Measurements from ENCODE around the gene SPG21. TPM values are rescaled to one million over a fixed set of nuclear protein-coding genes. Genes with fewer than 3 reads are reported as not detected.
A peak's percentile ranks its signal among the peaks of the same experiment; 100 is the strongest.

Gene SPG21
- total RNA-seq, 2 experiments from 2014 or later, result 55.1 to 57.0 TPM

GRCh38 chr15:64982472-64982871 is 7.2 kb downstream of the SPG21 start:
- H3K27ac Mint-ChIP-seq, result no peak overlapping the region
- H3K36me3 Mint-ChIP-seq, result peaks cover 14% of the 10 kb centered on the region
- H3K4me3 Mint-ChIP-seq, result no peak overlapping the region
- peaks cover 20% of the 10 kb centered on the region for H3K4me1 Mint-ChIP-seq
- POLR2A ChIA-PET, result no interaction called here
- DNase-seq, result no peak
- no peaks in the 10 kb centered on the region for H3K9me3 Mint-ChIP-seq
- ATAC-seq (ENCODE audit: low read depth), result no peak
- no peaks in the 10 kb centered on the region for H3K27me3 Mint-ChIP-seq

GRCh38 chr15:64981812-64982431 is 7.8 kb downstream of the SPG21 start:
- H3K27me3 Mint-ChIP-seq, result no peaks in the 10 kb centered on the region
- DNase-seq (no peak), ATAC-seq (ENCODE audit: low read depth) (no peak)
- H3K4me1 Mint-ChIP-seq, result peaks cover 16% of the 10 kb centered on the region
- H3K36me3 Mint-ChIP-seq, result peaks cover 14% of the 10 kb centered on the region
- POLR2A ChIA-PET, result no interaction called here
- H3K4me3 Mint-ChIP-seq, result no peak overlapping the region
- H3K27ac Mint-ChIP-seq, result no peak overlapping the region
- H3K9me3 Mint-ChIP-seq, result no peaks in the 10 kb centered on the region

GRCh38 chr15:64979252-64979710 is 10.4 kb downstream of the SPG21 start:
- H3K36me3 Mint-ChIP-seq, result peaks cover 11% of the 10 kb centered on the region
- H3K9me3 Mint-ChIP-seq, result no peaks in the 10 kb centered on the region
- peaks cover 7% of the 10 kb centered on the region for H3K4me1 Mint-ChIP-seq
- H3K27ac Mint-ChIP-seq, result no peak overlapping the region
- no peak for DNase-seq
- no peak for ATAC-seq (ENCODE audit: low read depth)
- POLR2A ChIA-PET, result no interaction called here
- no peaks in the 10 kb centered on the region for H3K27me3 Mint-ChIP-seq
- no peak overlapping the region for H3K4me3 Mint-ChIP-seq

- Mint-ChIP-seq H3K9me3 (no peaks in the 10 kb centered on the region), H3K27me3 (no peaks in the 10 kb centered on the region), H3K4me3 (no peak overlapping the region), H3K27ac (no peak overlapping the region), H3K4me1 (peaks cover 2% of the 10 kb centered on the region), H3K36me3 (peaks cover 9% of the 10 kb centered on the region)
- POLR2A ChIA-PET, result no interaction called here
- no peak for DNase-seq
- no peak for ATAC-seq (ENCODE audit: low read depth)
These were observed 14.3 kb downstream of the SPG21 start for GRCh38 chr15:64975390-64975789.

- Mint-ChIP-seq H3K27me3 (no peaks in the 10 kb centered on the region), H3K27ac (no peak overlapping the region), H3K36me3 (peaks cover 16% of the 10 kb centered on the region), H3K4me1 (peaks cover 2% of the 10 kb centered on the region), H3K9me3 (no peaks in the 10 kb centered on the region), H3K4me3 (no peak overlapping the region)
- ATAC-seq (ENCODE audit: low read depth), result no peak
- POLR2A ChIA-PET, result no interaction called here
- no peak for DNase-seq
These were observed 19.0 kb downstream of the SPG21 start for GRCh38 chr15:64970698-64971097.

- no peaks in the 10 kb centered on the region for H3K27me3 Mint-ChIP-seq
- H3K4me3 Mint-ChIP-seq, result no peak overlapping the region
- no peak overlapping the region for H3K27ac Mint-ChIP-seq
- DNase-seq (no peak), ATAC-seq (ENCODE audit: low read depth) (no peak)
- H3K36me3 Mint-ChIP-seq, result peaks cover 24% of the 10 kb centered on the region
- POLR2A ChIA-PET, result no interaction called here
- H3K9me3 Mint-ChIP-seq, result no peaks in the 10 kb centered on the region
- no peaks in the 10 kb centered on the region for H3K4me1 Mint-ChIP-seq
These were observed 20.3 kb downstream of the SPG21 start for GRCh38 chr15:64969401-64969800.

- no peaks in the 10 kb centered on the region for H3K27me3 Mint-ChIP-seq
- ATAC-seq (ENCODE audit: low read depth) (no peak), DNase-seq (no peak)
- POLR2A ChIA-PET, result no interaction called here
- H3K36me3 Mint-ChIP-seq, result peaks cover 42% of the 10 kb centered on the region
- no peaks in the 10 kb centered on the region for H3K4me1 Mint-ChIP-seq
- no peak overlapping the region for H3K4me3 Mint-ChIP-seq
- H3K9me3 Mint-ChIP-seq, result no peaks in the 10 kb centered on the region
- no peak overlapping the region for H3K27ac Mint-ChIP-seq
These were observed 28.7 kb downstream of the SPG21 start for GRCh38 chr15:64961013-64961412.

GRCh38 chr15:64960153-64960552 is 29.6 kb downstream of the SPG21 start:
- DNase-seq (no peak), ATAC-seq (ENCODE audit: low read depth) (no peak)
- Mint-ChIP-seq H3K9me3 (no peaks in the 10 kb centered on the region), H3K4me1 (no peaks in the 10 kb centered on the region), H3K27me3 (no peaks in the 10 kb centered on the region), H3K4me3 (no peak overlapping the region), H3K36me3 (peaks cover 46% of the 10 kb centered on the region), H3K27ac (peak overlapping the region; percentile 6)
- POLR2A ChIA-PET, result no interaction called here

GRCh38 chr15:64959128-64959527 is 30.6 kb downstream of the SPG21 start:
- DNase-seq, result no peak
- no peaks in the 10 kb centered on the region for H3K4me1 Mint-ChIP-seq
- POLR2A ChIA-PET, result no interaction called here
- ATAC-seq (ENCODE audit: low read depth), result no peak
- H3K27ac Mint-ChIP-seq, result no peak overlapping the region
- H3K4me3 Mint-ChIP-seq, result no peak overlapping the region
- H3K9me3 Mint-ChIP-seq, result no peaks in the 10 kb centered on the region
- H3K36me3 Mint-ChIP-seq, result peaks cover 45% of the 10 kb centered on the region
- H3K27me3 Mint-ChIP-seq, result no peaks in the 10 kb centered on the region

GRCh38 chr15:64954395-64954794 is 35.3 kb downstream of the SPG21 start:
- peaks cover 7% of the 10 kb centered on the region for H3K4me1 Mint-ChIP-seq
- ATAC-seq (ENCODE audit: low read depth) (no peak), DNase-seq (no peak)
- no peak overlapping the region for H3K4me3 Mint-ChIP-seq
- H3K9me3 Mint-ChIP-seq, result no peaks in the 10 kb centered on the region
- peaks cover 20% of the 10 kb centered on the region for H3K36me3 Mint-ChIP-seq
- no peaks in the 10 kb centered on the region for H3K27me3 Mint-ChIP-seq
- no peak overlapping the region for H3K27ac Mint-ChIP-seq
- POLR2A ChIA-PET, result no interaction called here

GRCh38 chr15:64951777-64952418 is 37.8 kb downstream of the SPG21 start:
- no peak overlapping the region for H3K4me3 Mint-ChIP-seq
- POLR2A ChIA-PET, result no interaction called here
- H3K4me1 Mint-ChIP-seq, result peaks cover 7% of the 10 kb centered on the region
- DNase-seq, result no peak
- no peak for ATAC-seq (ENCODE audit: low read depth)
- H3K9me3 Mint-ChIP-seq, result no peaks in the 10 kb centered on the region
- H3K27ac Mint-ChIP-seq, result peak overlapping the region; percentile 39
- peaks cover 15% of the 10 kb centered on the region for H3K36me3 Mint-ChIP-seq
- H3K27me3 Mint-ChIP-seq, result no peaks in the 10 kb centered on the region

GRCh38 chr15:64950888-64951287 is 38.8 kb downstream of the SPG21 start:
- H3K4me3 Mint-ChIP-seq, result no peak overlapping the region
- peaks cover 7% of the 10 kb centered on the region for H3K4me1 Mint-ChIP-seq
- peak; percentile 33 for ATAC-seq (ENCODE audit: low read depth)
- peak overlapping the region; percentile 40 for H3K27ac Mint-ChIP-seq
- H3K36me3 Mint-ChIP-seq, result peaks cover 15% of the 10 kb centered on the region
- H3K27me3 Mint-ChIP-seq, result no peaks in the 10 kb centered on the region
- H3K9me3 Mint-ChIP-seq, result no peaks in the 10 kb centered on the region
- POLR2A ChIA-PET, result no interaction called here
- no peak for DNase-seq

GRCh38 chr15:64949383-64950186 is 40.1 kb downstream of the SPG21 start:
- Mint-ChIP-seq H3K27ac (no peak overlapping the region), H3K9me3 (no peaks in the 10 kb centered on the region), H3K4me3 (no peak overlapping the region), H3K4me1 (peaks cover 9% of the 10 kb centered on the region), H3K27me3 (no peaks in the 10 kb centered on the region), H3K36me3 (peaks cover 5% of the 10 kb centered on the region)
- POLR2A ChIA-PET, result no interaction called here
- DNase-seq, result no peak
- ATAC-seq (ENCODE audit: low read depth), result no peak

GRCh38 chr15:64948916-64949315 is 40.8 kb downstream of the SPG21 start:
- Mint-ChIP-seq H3K27ac (no peak overlapping the region), H3K9me3 (no peaks in the 10 kb centered on the region), H3K27me3 (no peaks in the 10 kb centered on the region), H3K4me3 (no peak overlapping the region), H3K36me3 (peaks cover 1% of the 10 kb centered on the region), H3K4me1 (peaks cover 9% of the 10 kb centered on the region)
- no peak for DNase-seq
- POLR2A ChIA-PET, result no interaction called here
- no peak for ATAC-seq (ENCODE audit: low read depth)
